Naive thymus-derived CD8-positive, alpha-beta T cell (primary cell): ENCODE data around the gene MASP2. TPM values are rescaled to one million over a fixed set of nuclear protein-coding genes. Genes with fewer than 3 reads are reported as not detected.
"Not testable (repeated sequence)": the region's sequence is repeated elsewhere in the genome, so short reads cannot be mapped to it uniquely, and the experiment has no call there.

Source experiments
- ATAC-seq, 2 donors: fragments of 150-1000 bp; cut with Tn5 transposase in 1 of 2; sonication (Bioruptor Pico), chemical (Tn5 transposase) in 1 of 2; 1 replicate in 1 of 2; 2 replicates in 1 of 2; pipeline ENCODE4 v1.10.0; 2021; ENCODE audit warnings: mild to moderate bottlenecking in 2 of 2, moderate library complexity in 2 of 2
- POLR2A ChIA-PET: fragments of 350-600 bp; sonication (Branson Sonifier 250); formaldehyde crosslinking; loops from one replicate; lab custom pipeline; 2021; ENCODE audit warnings: antibody characterized with exemption; lab: Charles Lee
- DNase-seq, 10 donors: peaks; one replicate each; pipeline versions ENCODE4 v3.0.0 to v3.0.0-alpha.2; 2020 to 2022
- H3K27ac Mint-ChIP-seq, 10 donors: one replicate each; pipeline ENCODE4 v1.8.0; 2020 to 2022; ENCODE audit warnings: mild to moderate bottlenecking in 10 of 10, mixed read lengths in 10 of 10, moderate library complexity in 4 of 10, inconsistent platforms in 1 of 10
- H3K27me3 Mint-ChIP-seq, 5 donors: one replicate each; pipeline ENCODE4 v1.8.0; 2021 to 2022; ENCODE audit warnings: mixed read lengths in 5 of 5
- H3K36me3 Mint-ChIP-seq, 3 donors: one replicate each; pipeline ENCODE4 v1.8.0; 2020 to 2022; ENCODE audit warnings: mixed read lengths in 3 of 3, mild to moderate bottlenecking in 2 of 3, inconsistent platforms in 1 of 3
- H3K4me1 Mint-ChIP-seq, 4 donors: one replicate each; pipeline ENCODE4 v1.8.0; 2021 to 2022; ENCODE audit warnings: mixed read lengths in 4 of 4
- H3K4me3 Mint-ChIP-seq, 10 donors: one replicate each; pipeline ENCODE4 v1.8.0; 2020 to 2022; ENCODE audit warnings: mild to moderate bottlenecking in 10 of 10, mixed read lengths in 10 of 10, moderate library complexity in 6 of 10, inconsistent platforms in 1 of 10
- H3K9me3 Mint-ChIP-seq, 9 donors: one replicate each; pipeline ENCODE4 v1.8.0; 2020 to 2022; ENCODE audit warnings: mixed read lengths in 9 of 9, mild to moderate bottlenecking in 3 of 9, inconsistent platforms in 1 of 9, moderate library complexity in 1 of 9
- polyA plus RNA-seq, 3 donors: library from polyadenylated mRNA; unstranded; fragments of 300-500 nt; fragmentation: Illumina TruSeq; gene quantifications; one replicate each; pipeline ENCODE4 v1.2.3, GENCODE V29; 2021
- total RNA-seq, 8 experiments: library from RNA in 2 of 8; stranded (reverse) in 2 of 8; gene quantifications; one replicate each; pipeline ENCODE4 v1.2.3 and lab custom pipeline; 2021 to 2026

The MASP2 gene
- total and polyA plus RNA-seq, 5 experiments from 2014 or later = 0.27 to 0.34 TPM; not detected in 3

- no peak overlapping the region for H3K27ac Mint-ChIP-seq
- POLR2A ChIA-PET = no interaction called here
- H3K4me3 Mint-ChIP-seq = no peak overlapping the region
- H3K36me3 Mint-ChIP-seq = peaks cover 0 to 12% (median 0%) of the 10 kb centered on the region in 3 donors
- H3K27me3 Mint-ChIP-seq = peaks cover 0 to 4% (median 0%) of the 10 kb centered on the region in 5 donors
- H3K4me1 Mint-ChIP-seq = no peaks in the 10 kb centered on the region
- peaks cover 0 to 23% (median 4%) of the 10 kb centered on the region in 9 donors for H3K9me3 Mint-ChIP-seq
- no peak for ATAC-seq
- DNase-seq = no peak
Observed at GRCh38 chr1:10996100-10996499, 50.9 kb downstream of the MASP2 start.

GRCh38 chr1:10992864-10993263, 54.2 kb downstream of the MASP2 start:
- Mint-ChIP-seq H3K27ac (peak overlapping the region in 1 of 10 donors; percentile 18), H3K4me1 (peaks cover 0 to under 1% (median 0%) of the 10 kb centered on the region in 4 donors), H3K27me3 (peaks cover 0 to 4% (median 0%) of the 10 kb centered on the region in 5 donors), H3K9me3 (peaks cover 0 to 2% (median 0%) of the 10 kb centered on the region in 9 donors), H3K4me3 (no peak overlapping the region), H3K36me3 (no peaks in the 10 kb centered on the region)
- POLR2A ChIA-PET = interaction anchor here (0.6 kb wide), 1 partner anchor 107 kb away, joined by 4 read pairs; no protein-coding TSS in a partner anchor
- ATAC-seq (no peak), DNase-seq (no peak)

GRCh38 chr1:10992004-10992403, 55.0 kb downstream of the MASP2 start:
- H3K9me3 Mint-ChIP-seq, POLR2A ChIA-PET, ATAC-seq, H3K27me3 Mint-ChIP-seq, H3K27ac Mint-ChIP-seq, H3K36me3 Mint-ChIP-seq, DNase-seq, H3K4me1 Mint-ChIP-seq, H3K4me3 Mint-ChIP-seq: not testable (repeated sequence)

- POLR2A ChIA-PET = no interaction called here
- ATAC-seq = no peak
- Mint-ChIP-seq H3K36me3 (no peaks in the 10 kb centered on the region), H3K27ac (no peak overlapping the region), H3K4me3 (no peak overlapping the region), H3K27me3 (peaks cover 0 to 4% (median 0%) of the 10 kb centered on the region in 5 donors), H3K4me1 (peaks cover 0 to 3% (median 0%) of the 10 kb centered on the region in 4 donors), H3K9me3 (no peaks in the 10 kb centered on the region)
- no peak for DNase-seq
Observed at GRCh38 chr1:10990828-10991227, 56.2 kb downstream of the MASP2 start.

- not testable (repeated sequence) for H3K4me3 Mint-ChIP-seq, H3K36me3 Mint-ChIP-seq, H3K9me3 Mint-ChIP-seq, H3K27ac Mint-ChIP-seq, ATAC-seq, H3K27me3 Mint-ChIP-seq, H3K4me1 Mint-ChIP-seq, DNase-seq
- POLR2A ChIA-PET = interaction anchor here (0.6 kb wide), 1 partner anchor 968 kb away, joined by 3 read pairs; no protein-coding TSS in a partner anchor
Observed at GRCh38 chr1:10989920-10990516, 57.0 kb downstream of the MASP2 start.

GRCh38 chr1:10989095-10989494, 57.9 kb downstream of the MASP2 start:
- DNase-seq = no peak
- H3K4me3 Mint-ChIP-seq = no peak overlapping the region
- no peak overlapping the region for H3K27ac Mint-ChIP-seq
- peaks cover 0 to 4% (median 0%) of the 10 kb centered on the region in 5 donors for H3K27me3 Mint-ChIP-seq
- H3K9me3 Mint-ChIP-seq = no peaks in the 10 kb centered on the region
- peaks cover 0 to 3% (median 0%) of the 10 kb centered on the region in 4 donors for H3K4me1 Mint-ChIP-seq
- no peaks in the 10 kb centered on the region for H3K36me3 Mint-ChIP-seq
- no peak for ATAC-seq
- POLR2A ChIA-PET = no interaction called here

- Mint-ChIP-seq H3K9me3 (no peaks in the 10 kb centered on the region), H3K36me3 (no peaks in the 10 kb centered on the region), H3K4me1 (peaks cover 0 to 3% (median 0%) of the 10 kb centered on the region in 4 donors), H3K27me3 (peaks cover 0 to 9% (median 0%) of the 10 kb centered on the region in 5 donors), H3K4me3 (no peak overlapping the region), H3K27ac (peak overlapping the region in 1 of 10 donors; percentile 5)
- POLR2A ChIA-PET = no interaction called here
- ATAC-seq (no peak), DNase-seq (no peak)
Observed at GRCh38 chr1:10987840-10988417, 59.1 kb downstream of the MASP2 start.

GRCh38 chr1:10986525-10986890, 60.5 kb downstream of the MASP2 start:
- no peak overlapping the region for H3K27ac Mint-ChIP-seq
- ATAC-seq (no peak), DNase-seq (no peak)
- H3K27me3 Mint-ChIP-seq = peaks cover 0 to 6% (median 5%) of the 10 kb centered on the region in 5 donors
- no peak overlapping the region for H3K4me3 Mint-ChIP-seq
- H3K9me3 Mint-ChIP-seq = no peaks in the 10 kb centered on the region
- POLR2A ChIA-PET = no interaction called here
- no peaks in the 10 kb centered on the region for H3K36me3 Mint-ChIP-seq
- peaks cover 0 to 3% (median 0%) of the 10 kb centered on the region in 4 donors for H3K4me1 Mint-ChIP-seq

- POLR2A ChIA-PET = interaction anchor here (0.7 kb wide), 1 partner anchor 9 kb away, joined by 6 read pairs; no protein-coding TSS in a partner anchor
- no peaks in the 10 kb centered on the region for H3K9me3 Mint-ChIP-seq
Observed at GRCh38 chr1:10980841-10981727, 66.0 kb downstream of the MASP2 start.

GRCh38 chr1:10980094-10980577, 66.9 kb downstream of the MASP2 start:
- ATAC-seq (no peak), DNase-seq (no peak)
- POLR2A ChIA-PET = no interaction called here
- Mint-ChIP-seq H3K4me3 (no peak overlapping the region), H3K27me3 (peaks cover 4 to 44% (median 27%) of the 10 kb centered on the region in 5 donors), H3K4me1 (peaks cover 0 to 5% (median 3%) of the 10 kb centered on the region in 4 donors), H3K36me3 (no peaks in the 10 kb centered on the region), H3K9me3 (no peaks in the 10 kb centered on the region), H3K27ac (peak overlapping the region in 1 of 10 donors; percentile 19)

More at GRCh38 chr1:10980841-10981727, 66.0 kb downstream of the MASP2 start:
- peaks cover 0 to 5% (median 4%) of the 10 kb centered on the region in 4 donors for H3K4me1 Mint-ChIP-seq
- no peak for DNase-seq
- H3K36me3 Mint-ChIP-seq = no peaks in the 10 kb centered on the region
- no peak overlapping the region for H3K4me3 Mint-ChIP-seq
- peaks cover 4 to 44% (median 28%) of the 10 kb centered on the region in 5 donors for H3K27me3 Mint-ChIP-seq
- ATAC-seq = no peak
- peak overlapping the region in 1 of 10 donors; percentile 2 for H3K27ac Mint-ChIP-seq

GRCh38 chr1:10979483-10979920, 67.5 kb downstream of the MASP2 start:
- H3K9me3 Mint-ChIP-seq = no peaks in the 10 kb centered on the region
- peak in 1 of 2 donors; percentile 57 for ATAC-seq
- H3K4me3 Mint-ChIP-seq = no peak overlapping the region
- peaks cover 4 to 44% (median 27%) of the 10 kb centered on the region in 5 donors for H3K27me3 Mint-ChIP-seq
- H3K36me3 Mint-ChIP-seq = no peaks in the 10 kb centered on the region
- no peak for DNase-seq
- POLR2A ChIA-PET = no interaction called here
- H3K27ac Mint-ChIP-seq = peak overlapping the region in 2 of 10 donors; percentile 19 to 59
- peaks cover 0 to 5% (median 3%) of the 10 kb centered on the region in 4 donors for H3K4me1 Mint-ChIP-seq

- peaks cover 4 to 44% (median 27%) of the 10 kb centered on the region in 5 donors for H3K27me3 Mint-ChIP-seq
- POLR2A ChIA-PET = no interaction called here
- no peak for DNase-seq
Observed at GRCh38 chr1:10978719-10979118, 68.3 kb downstream of the MASP2 start.

More at GRCh38 chr1:10978719-10979118, 68.3 kb downstream of the MASP2 start:
- Mint-ChIP-seq H3K4me3 (no peak overlapping the region), H3K9me3 (no peaks in the 10 kb centered on the region), H3K27ac (peak overlapping the region in 2 of 10 donors; percentile 24 to 40), H3K4me1 (peaks cover 0 to 5% (median 3%) of the 10 kb centered on the region in 4 donors), H3K36me3 (no peaks in the 10 kb centered on the region)
- no peak for ATAC-seq
